ENCODE results near the gene ISCU.

The ISCU gene

DNA sequence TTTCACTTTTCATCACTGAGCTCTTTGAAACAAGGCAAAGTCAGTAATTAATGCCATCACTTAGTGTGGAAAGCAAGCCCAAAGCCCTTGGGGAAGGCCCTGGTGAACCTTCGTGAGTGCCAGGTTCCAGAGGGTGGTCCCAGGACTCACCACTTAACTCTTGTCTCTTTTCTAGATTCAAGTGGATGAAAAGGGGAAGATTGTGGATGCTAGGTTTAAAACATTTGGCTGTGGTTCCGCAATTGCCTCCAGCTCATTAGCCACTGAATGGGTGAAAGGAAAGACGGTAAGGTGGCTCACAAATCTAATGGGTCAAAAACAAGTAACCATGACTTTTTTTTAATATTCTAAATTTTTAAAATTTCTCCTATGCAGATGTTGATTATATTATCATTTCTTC lies 2.8 kb downstream of the ISCU start:
- H3K4me3 ChIP-seq (ENCODE audit: low read depth, low read length), result no peak overlapping the region
- TF ChIP-seq, protein P1, sequence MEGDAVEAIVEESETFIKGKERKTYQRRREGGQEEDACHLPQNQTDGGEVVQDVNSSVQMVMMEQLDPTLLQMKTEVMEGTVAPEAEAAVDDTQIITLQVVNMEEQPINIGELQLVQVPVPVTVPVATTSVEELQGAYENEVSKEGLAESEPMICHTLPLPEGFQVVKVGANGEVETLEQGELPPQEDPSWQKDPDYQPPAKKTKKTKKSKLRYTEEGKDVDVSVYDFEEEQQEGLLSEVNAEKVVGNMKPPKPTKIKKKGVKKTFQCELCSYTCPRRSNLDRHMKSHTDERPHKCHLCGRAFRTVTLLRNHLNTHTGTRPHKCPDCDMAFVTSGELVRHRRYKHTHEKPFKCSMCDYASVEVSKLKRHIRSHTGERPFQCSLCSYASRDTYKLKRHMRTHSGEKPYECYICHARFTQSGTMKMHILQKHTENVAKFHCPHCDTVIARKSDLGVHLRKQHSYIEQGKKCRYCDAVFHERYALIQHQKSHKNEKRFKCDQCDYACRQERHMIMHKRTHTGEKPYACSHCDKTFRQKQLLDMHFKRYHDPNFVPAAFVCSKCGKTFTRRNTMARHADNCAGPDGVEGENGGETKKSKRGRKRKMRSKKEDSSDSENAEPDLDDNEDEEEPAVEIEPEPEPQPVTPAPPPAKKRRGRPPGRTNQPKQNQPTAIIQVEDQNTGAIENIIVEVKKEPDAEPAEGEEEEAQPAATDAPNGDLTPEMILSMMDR (IDR thresholded peaks at IDR 0.05; ENCODE audit: borderline replicate concordance, insufficient read depth, low read depth, low read length), result no peak

- TF ChIP-seq, protein P1 (IDR thresholded peaks at IDR 0.05; ENCODE audit: borderline replicate concordance, insufficient read depth, low read depth, low read length), result no peak
- H3K4me3 ChIP-seq (ENCODE audit: low read depth, low read length), result no peak overlapping the region
These were observed 3.6 kb downstream of the ISCU start for GRCh38 chr12:108565976-108566375.

GRCh38 chr12:108566452-108566851 lies 4.1 kb downstream of the ISCU start:
- TF ChIP-seq, protein P1 (IDR thresholded peaks at IDR 0.05; ENCODE audit: borderline replicate concordance, insufficient read depth, low read depth, low read length), result no peak
- H3K4me3 ChIP-seq (ENCODE audit: low read depth, low read length), result no peak overlapping the region

DNA sequence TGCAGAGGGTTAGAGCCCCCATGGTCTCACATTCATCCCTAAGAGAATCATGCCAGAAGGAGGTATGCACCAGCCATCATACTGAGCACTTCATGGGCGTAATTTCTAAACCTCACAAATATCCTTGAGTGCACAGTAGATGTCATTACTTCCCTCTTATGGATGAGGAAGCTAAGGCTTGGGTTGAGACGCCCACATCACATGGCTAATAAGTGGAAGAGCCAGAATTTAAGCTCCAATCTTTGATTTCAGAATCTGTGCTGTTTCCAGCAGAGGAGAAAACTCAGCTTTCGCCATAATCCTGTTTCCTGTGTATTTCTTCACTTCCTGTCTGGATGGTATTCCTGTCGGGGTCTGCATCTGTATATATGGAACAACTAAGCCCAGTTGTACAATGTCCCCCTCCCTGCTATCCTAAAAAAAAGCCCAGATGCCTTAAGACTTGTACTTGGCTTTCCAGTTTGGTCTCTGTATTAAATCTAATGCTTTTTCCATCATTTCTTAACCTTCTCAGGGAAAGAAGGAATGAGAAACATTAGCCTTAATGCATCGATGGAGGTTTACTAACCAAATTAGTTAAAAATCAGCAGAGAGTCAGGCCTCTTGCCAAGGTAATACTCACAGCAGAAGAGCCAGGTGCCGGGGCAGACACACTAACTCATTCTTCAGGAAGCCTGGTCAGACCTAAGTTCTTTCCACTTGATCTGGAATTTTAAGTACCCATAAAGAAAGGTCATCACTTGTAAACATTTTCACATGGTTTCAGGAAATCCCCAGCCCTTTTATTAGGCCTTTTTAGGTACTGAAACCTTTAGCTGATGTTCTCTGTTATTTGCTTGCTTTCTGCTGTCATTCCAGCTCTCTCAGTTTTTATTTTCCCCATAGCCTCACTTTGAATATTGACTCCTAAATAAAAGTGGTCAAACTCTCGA lies 5.3 kb downstream of the ISCU start:
- TF ChIP-seq, protein P1 (IDR thresholded peaks at IDR 0.05; ENCODE audit: borderline replicate concordance, insufficient read depth, low read depth, low read length), result no peak
- H3K4me3 ChIP-seq (ENCODE audit: low read depth, low read length), result no peak overlapping the region

- H3K4me3 ChIP-seq (ENCODE audit: low read depth, low read length), result no peak overlapping the region
- TF ChIP-seq, protein P1 (IDR thresholded peaks at IDR 0.05; ENCODE audit: borderline replicate concordance, insufficient read depth, low read depth, low read length), result no peak
These were observed 6.2 kb downstream of the ISCU start for GRCh38 chr12:108568338-108569154.

DNA sequence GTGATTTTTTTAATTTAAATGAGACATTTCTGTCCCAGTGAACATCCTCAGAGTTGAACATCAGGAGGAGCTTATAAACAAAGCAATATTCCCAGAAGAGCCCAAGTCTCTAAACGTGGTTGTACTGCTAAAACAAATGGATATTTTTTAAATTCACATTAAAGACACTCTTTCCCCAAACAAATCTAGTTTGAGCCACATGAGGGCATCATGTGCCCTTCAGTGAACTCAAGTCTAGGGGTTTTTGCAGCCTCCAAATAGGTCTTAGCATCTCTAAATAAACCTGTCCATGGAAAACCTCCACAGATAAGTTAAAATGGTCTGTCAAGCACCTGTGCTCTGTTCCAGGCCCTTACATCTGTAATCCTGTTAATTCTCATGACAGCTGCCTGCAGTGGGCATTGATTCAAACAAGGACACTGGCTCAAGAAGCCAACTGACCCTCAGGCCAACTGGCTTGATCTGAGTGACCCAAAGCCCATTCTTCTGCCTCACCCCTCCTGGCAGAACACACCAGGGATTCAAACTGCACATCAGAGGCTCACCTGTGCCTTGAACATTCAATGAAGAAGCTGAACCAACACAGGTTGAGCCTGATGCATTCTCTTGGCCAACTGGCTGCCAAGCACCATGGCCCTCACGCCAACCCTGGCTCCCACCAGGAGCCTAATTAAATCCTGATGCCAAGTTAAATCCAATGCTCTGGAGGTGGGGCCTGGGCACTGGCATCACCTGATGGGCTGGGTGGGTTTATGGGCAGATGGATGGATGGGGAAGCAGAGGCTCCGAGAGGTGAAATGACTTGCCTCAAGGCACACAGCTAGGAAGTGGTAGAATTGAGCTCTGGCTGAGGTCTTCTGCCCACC lies 8.6 kb downstream of the ISCU start:
- TF ChIP-seq, protein P1 (IDR thresholded peaks at IDR 0.05; ENCODE audit: borderline replicate concordance, insufficient read depth, low read depth, low read length), result 0 out of 2 replicates have a peak, but pooled peaks have one; percentile 9
- no peak overlapping the region for H3K4me3 ChIP-seq (ENCODE audit: low read depth, low read length)
